ENCODE data around the gene ATP8B4.

The ATP8B4 gene

DNA sequence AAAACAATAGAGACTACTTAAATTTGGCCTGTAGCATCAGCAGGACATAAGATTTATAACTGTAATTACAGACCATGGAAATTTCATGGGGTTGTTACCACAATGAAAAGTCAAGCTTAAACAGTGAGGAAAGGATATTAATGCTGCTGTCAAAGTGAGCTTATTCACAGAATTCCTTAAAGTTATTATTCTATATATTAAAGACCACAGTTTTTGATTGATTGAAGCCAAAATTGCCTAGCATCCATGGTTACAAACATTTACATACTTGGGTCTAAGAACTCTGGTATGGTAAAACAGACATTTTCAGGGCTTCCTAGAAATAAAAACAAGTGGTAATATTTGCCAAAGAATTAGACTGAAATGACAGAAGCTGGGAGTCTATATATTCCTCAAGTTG is 248.6 kb downstream of the ATP8B4 start:
- H3K79me2 ChIP-seq (ENCODE audit: insufficient read depth, low read length) = no peaks in the 10 kb centered on the region
- no peaks in the 10 kb centered on the region for H3K36me3 ChIP-seq (ENCODE audit: insufficient read depth, low read length)
- no peaks in the 10 kb centered on the region for H4K20me1 ChIP-seq (ENCODE audit: insufficient read depth, low read length, poor library complexity, severe bottlenecking)
- no peak overlapping the region for H3K4me3 ChIP-seq (ENCODE audit: low read length, poor library complexity, severe bottlenecking)
- no peaks in the 10 kb centered on the region for H3K4me1 ChIP-seq (ENCODE audit: insufficient read depth, low read length, poor library complexity, severe bottlenecking)
- no peak overlapping the region for H3K4me2 ChIP-seq (ENCODE audit: low read depth, low read length, poor library complexity, severe bottlenecking)
- H3K9me3 ChIP-seq (ENCODE audit: insufficient read depth, low read depth, low read length) = no peaks in the 10 kb centered on the region
- H3K9me2 ChIP-seq (replicated peaks; ENCODE audit: low read depth, low read length) = no peaks in the 10 kb centered on the region
- H3K27me3 ChIP-seq (ENCODE audit: insufficient read depth, low read length, poor library complexity, severe bottlenecking) = no peaks in the 10 kb centered on the region
- no peak for TF ChIP-seq EZH2phosphoT487 (IDR thresholded peaks at IDR 0.05; ENCODE audit: borderline replicate concordance)
- TF ChIP-seq, protein P1, sequence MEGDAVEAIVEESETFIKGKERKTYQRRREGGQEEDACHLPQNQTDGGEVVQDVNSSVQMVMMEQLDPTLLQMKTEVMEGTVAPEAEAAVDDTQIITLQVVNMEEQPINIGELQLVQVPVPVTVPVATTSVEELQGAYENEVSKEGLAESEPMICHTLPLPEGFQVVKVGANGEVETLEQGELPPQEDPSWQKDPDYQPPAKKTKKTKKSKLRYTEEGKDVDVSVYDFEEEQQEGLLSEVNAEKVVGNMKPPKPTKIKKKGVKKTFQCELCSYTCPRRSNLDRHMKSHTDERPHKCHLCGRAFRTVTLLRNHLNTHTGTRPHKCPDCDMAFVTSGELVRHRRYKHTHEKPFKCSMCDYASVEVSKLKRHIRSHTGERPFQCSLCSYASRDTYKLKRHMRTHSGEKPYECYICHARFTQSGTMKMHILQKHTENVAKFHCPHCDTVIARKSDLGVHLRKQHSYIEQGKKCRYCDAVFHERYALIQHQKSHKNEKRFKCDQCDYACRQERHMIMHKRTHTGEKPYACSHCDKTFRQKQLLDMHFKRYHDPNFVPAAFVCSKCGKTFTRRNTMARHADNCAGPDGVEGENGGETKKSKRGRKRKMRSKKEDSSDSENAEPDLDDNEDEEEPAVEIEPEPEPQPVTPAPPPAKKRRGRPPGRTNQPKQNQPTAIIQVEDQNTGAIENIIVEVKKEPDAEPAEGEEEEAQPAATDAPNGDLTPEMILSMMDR (conservative IDR thresholded peaks at IDR 0.05; ENCODE audit: low read length) = no peak
- H3K9ac ChIP-seq (ENCODE audit: low read depth, low read length, poor library complexity, severe bottlenecking) = no peak overlapping the region
- H3F3A ChIP-seq (ENCODE audit: low read depth) = no peaks in the 10 kb centered on the region
- H2AFZ ChIP-seq (ENCODE audit: low read length) = no peak overlapping the region

DNA sequence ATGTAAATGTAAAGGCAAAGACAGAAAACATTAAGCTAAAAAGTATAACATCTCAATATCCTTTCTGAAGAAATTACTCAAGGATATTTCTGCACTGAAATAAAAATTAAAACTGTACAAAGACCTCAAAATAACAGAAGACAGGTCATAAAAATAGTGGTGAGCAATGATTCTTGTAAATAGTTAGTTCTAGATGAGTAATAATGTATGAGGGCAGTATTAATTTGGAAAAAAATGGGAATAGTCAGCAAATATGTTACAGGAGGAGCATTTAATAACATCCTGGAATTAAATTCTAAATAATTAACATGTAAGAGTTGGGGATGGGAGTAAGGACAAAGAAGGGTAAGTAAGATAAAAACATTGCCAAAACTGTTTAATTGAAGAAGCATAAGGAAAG is 250.7 kb downstream of the ATP8B4 start:
- H2AFZ ChIP-seq (ENCODE audit: low read length) = no peak overlapping the region
- no peaks in the 10 kb centered on the region for H3K9me2 ChIP-seq (replicated peaks; ENCODE audit: low read depth, low read length)
- H3F3A ChIP-seq (ENCODE audit: low read depth) = no peaks in the 10 kb centered on the region
- no peaks in the 10 kb centered on the region for H3K79me2 ChIP-seq (ENCODE audit: insufficient read depth, low read length)
- H3K4me1 ChIP-seq (ENCODE audit: insufficient read depth, low read length, poor library complexity, severe bottlenecking) = no peaks in the 10 kb centered on the region
- H3K9me3 ChIP-seq (ENCODE audit: insufficient read depth, low read depth, low read length) = no peaks in the 10 kb centered on the region
- no peaks in the 10 kb centered on the region for H3K36me3 ChIP-seq (ENCODE audit: insufficient read depth, low read length)
- no peaks in the 10 kb centered on the region for H4K20me1 ChIP-seq (ENCODE audit: insufficient read depth, low read length, poor library complexity, severe bottlenecking)
- H3K27me3 ChIP-seq (ENCODE audit: insufficient read depth, low read length, poor library complexity, severe bottlenecking) = no peaks in the 10 kb centered on the region
- TF ChIP-seq EZH2phosphoT487 (IDR thresholded peaks at IDR 0.05; ENCODE audit: borderline replicate concordance) = no peak
- TF ChIP-seq, protein P1 (conservative IDR thresholded peaks at IDR 0.05; ENCODE audit: low read length) = no peak
- no peak overlapping the region for H3K9ac ChIP-seq (ENCODE audit: low read depth, low read length, poor library complexity, severe bottlenecking)
- H3K4me2 ChIP-seq (ENCODE audit: low read depth, low read length, poor library complexity, severe bottlenecking) = no peak overlapping the region
- H3K4me3 ChIP-seq (ENCODE audit: low read length, poor library complexity, severe bottlenecking) = no peak overlapping the region

DNA sequence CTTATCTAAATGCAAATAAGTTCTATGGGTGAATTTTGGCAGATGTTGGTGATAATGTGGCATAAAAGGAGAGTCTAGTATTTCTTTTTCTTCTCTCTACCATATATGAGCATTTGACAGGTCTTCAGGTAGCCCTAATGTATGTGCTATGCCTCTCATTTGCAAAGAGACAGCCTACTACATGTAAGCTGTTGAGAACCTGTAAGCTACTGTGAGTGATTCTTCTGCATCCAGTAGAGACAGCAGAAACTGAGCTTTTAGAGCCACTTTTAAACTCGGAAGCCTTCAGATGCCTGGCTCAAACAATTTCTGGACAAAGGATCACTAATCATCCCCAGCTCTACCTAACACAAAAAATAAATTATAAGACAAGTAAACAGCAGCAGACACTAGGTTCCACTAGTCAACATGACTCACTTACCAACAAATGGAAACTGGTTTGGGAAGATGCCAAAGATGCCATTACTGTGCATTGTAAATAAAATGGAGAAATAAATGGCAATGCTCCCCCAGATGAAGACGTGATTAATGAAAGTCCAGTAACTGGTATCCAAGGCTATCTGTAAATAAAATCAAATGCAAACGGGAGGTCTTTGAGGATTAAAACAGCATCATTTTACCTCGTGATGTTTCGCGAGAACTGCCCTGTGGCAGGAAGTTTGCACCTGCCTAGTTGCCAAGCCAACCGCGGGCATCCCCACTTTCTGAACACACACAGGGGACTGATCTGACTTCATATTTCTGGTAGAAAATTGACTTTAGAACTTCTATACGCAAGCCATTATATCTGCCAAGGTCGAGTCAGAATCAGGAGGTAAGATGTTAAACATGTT is 252.9 kb downstream of the ATP8B4 start:
- no peaks in the 10 kb centered on the region for H3K9me2 ChIP-seq (replicated peaks; ENCODE audit: low read depth, low read length)
- H3K27me3 ChIP-seq (ENCODE audit: insufficient read depth, low read length, poor library complexity, severe bottlenecking) = no peaks in the 10 kb centered on the region
- H2AFZ ChIP-seq (ENCODE audit: low read length) = no peak overlapping the region
- no peaks in the 10 kb centered on the region for H3F3A ChIP-seq (ENCODE audit: low read depth)
- no peak for TF ChIP-seq EZH2phosphoT487 (IDR thresholded peaks at IDR 0.05; ENCODE audit: borderline replicate concordance)
- TF ChIP-seq, protein P1 (conservative IDR thresholded peaks at IDR 0.05; ENCODE audit: low read length) = no peak
- no peak overlapping the region for H3K4me2 ChIP-seq (ENCODE audit: low read depth, low read length, poor library complexity, severe bottlenecking)
- H3K9me3 ChIP-seq (ENCODE audit: insufficient read depth, low read depth, low read length) = no peaks in the 10 kb centered on the region
- H3K4me1 ChIP-seq (ENCODE audit: insufficient read depth, low read length, poor library complexity, severe bottlenecking) = no peaks in the 10 kb centered on the region
- no peaks in the 10 kb centered on the region for H3K36me3 ChIP-seq (ENCODE audit: insufficient read depth, low read length)
- no peaks in the 10 kb centered on the region for H4K20me1 ChIP-seq (ENCODE audit: insufficient read depth, low read length, poor library complexity, severe bottlenecking)
- no peak overlapping the region for H3K9ac ChIP-seq (ENCODE audit: low read depth, low read length, poor library complexity, severe bottlenecking)
- no peak overlapping the region for H3K4me3 ChIP-seq (ENCODE audit: low read length, poor library complexity, severe bottlenecking)
- no peaks in the 10 kb centered on the region for H3K79me2 ChIP-seq (ENCODE audit: insufficient read depth, low read length)

Measured in Loucy (cell line).